Vagina (tissue), 2 donors: ENCODE measurements around the gene VIPR2. TPM values are rescaled to one million over a fixed set of nuclear protein-coding genes. Genes with fewer than 3 reads are reported as not detected.
"Not testable (repeated sequence)": the region's sequence is repeated elsewhere in the genome, so short reads cannot be mapped to it uniquely, and the experiment has no call there.

Experiments
- DNase-seq, 2 donors: peaks; one replicate each; pipeline ENCODE4 v3.0.0-alpha.2; 2017; ENCODE audit errors: extremely low spot score in 2 of 2
- H3K27ac ChIP-seq: fragments of 200-600 bp; sonication (generic); one replicate; pipeline ENCODE4 v1.5.1; 2019
- H3K27me3 ChIP-seq: fragments of 200-600 bp; sonication (generic); one replicate; pipeline ENCODE4 v1.5.1; 2019
- H3K36me3 ChIP-seq, 2 donors: fragments of 200-600 bp; sonication (generic); one replicate each; pipeline ENCODE4 v1.5.1; 2017 to 2019
- H3K4me1 ChIP-seq: fragments of 200-600 bp; sonication (generic); one replicate; pipeline ENCODE4 v1.5.1; 2019
- H3K4me3 ChIP-seq, 2 donors: fragments of 200-600 bp; sonication (generic); 1 replicate in 1 of 2; 2 replicates in 1 of 2; pipeline ENCODE4 v1.5.1; 2016 to 2019
- H3K9me3 ChIP-seq: fragments of 200-600 bp; sonication (generic); one replicate; pipeline ENCODE4 v1.5.1; 2019
- POLR2A ChIP-seq, 2 donors: fragments of 450-650 bp; IDR thresholded peaks; one replicate each; pipeline ENCODE4 v1.6.1; 2017; ENCODE audit warnings: antibody characterized with exemption in 2 of 2, mild to moderate bottlenecking in 2 of 2, moderate library complexity in 2 of 2
- POLR2AphosphoS5 ChIP-seq, 2 donors: sonication (generic); formaldehyde crosslinking; IDR thresholded peaks; one replicate each; pipeline ENCODE4 v1.9.0; 2017; ENCODE audit warnings: antibody characterized with exemption in 2 of 2, mild to moderate bottlenecking in 2 of 2, low read depth in 1 of 2; ENCODE audit not compliant: insufficient read depth in 1 of 2
- intact Hi-C: fragments of 100-400 bp; cut with DNase I; formaldehyde crosslinking; loops from one replicate; pipeline ENCODE4 v1.15.1; 2023
- total RNA-seq: library from RNA; depleted of rRNA; stranded (reverse); fragments of >200 nt; gene quantifications from one replicate; pipeline ENCODE4 v1.2.3, GENCODE V29; 2016
- TF ChIP-seq, protein P1 (sequence below), 3 experiments: fragments of 450-650 bp in 2 of 3; fragments of 200-600 bp in 1 of 3; sonication (generic) in 1 of 3; IDR thresholded peaks; one replicate each; pipeline ENCODE4 v1.5.1; 2017 to 2019; ENCODE audit warnings: antibody characterized with exemption in 3 of 3, mild to moderate bottlenecking in 2 of 3, moderate library complexity in 2 of 3

VIPR2 gene
- total RNA-seq, 1 donor from 2014 or later = 11.3 TPM

DNA sequence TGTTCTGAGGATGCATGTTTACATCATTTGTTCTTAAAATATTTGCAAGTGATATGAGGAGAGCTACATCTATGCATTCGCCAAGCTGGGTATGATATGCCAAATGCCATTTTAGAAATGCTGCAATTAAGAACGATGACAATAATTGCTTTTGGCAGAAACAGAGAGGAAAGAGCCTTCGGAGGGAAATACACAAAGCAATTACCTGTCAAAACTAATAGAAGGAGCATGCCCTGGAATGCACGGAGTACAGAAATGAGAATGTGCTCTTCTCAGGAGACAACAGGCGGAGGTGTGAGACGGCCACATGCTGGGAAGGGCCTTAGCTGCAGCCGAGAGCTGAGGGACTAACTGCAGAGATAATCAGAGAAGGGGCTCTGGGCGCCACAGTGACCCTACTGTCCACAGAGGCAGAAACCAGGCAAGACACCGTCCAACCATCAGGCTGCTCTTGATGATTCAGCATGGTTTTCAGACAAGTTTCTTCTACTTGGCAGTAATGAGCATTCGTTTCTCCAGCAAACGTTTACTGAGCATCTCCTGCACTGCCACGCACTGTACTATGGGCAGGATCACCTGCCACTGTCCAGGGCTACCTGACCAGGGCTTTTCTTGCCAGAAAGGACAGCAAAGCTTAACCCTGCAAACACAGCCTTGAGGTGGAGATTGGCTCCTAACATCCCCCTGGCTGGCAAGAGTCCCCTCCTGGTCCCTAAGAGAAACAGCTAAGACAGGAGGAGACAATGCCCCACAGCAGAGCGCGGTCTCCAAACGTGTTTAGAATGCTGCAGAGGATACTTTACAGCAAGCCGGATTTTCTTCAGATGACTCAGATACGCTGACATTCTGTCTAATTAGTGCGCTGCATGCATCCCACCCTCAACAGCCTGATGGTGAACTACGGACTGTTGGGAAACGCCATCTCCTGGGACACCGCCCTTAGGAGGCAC lies 18.1 kb downstream of the VIPR2 start:
- TF ChIP-seq, protein P1, sequence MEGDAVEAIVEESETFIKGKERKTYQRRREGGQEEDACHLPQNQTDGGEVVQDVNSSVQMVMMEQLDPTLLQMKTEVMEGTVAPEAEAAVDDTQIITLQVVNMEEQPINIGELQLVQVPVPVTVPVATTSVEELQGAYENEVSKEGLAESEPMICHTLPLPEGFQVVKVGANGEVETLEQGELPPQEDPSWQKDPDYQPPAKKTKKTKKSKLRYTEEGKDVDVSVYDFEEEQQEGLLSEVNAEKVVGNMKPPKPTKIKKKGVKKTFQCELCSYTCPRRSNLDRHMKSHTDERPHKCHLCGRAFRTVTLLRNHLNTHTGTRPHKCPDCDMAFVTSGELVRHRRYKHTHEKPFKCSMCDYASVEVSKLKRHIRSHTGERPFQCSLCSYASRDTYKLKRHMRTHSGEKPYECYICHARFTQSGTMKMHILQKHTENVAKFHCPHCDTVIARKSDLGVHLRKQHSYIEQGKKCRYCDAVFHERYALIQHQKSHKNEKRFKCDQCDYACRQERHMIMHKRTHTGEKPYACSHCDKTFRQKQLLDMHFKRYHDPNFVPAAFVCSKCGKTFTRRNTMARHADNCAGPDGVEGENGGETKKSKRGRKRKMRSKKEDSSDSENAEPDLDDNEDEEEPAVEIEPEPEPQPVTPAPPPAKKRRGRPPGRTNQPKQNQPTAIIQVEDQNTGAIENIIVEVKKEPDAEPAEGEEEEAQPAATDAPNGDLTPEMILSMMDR (IDR thresholded peaks at IDR 0.05) = no peak
- TF ChIP-seq POLR2A (IDR thresholded peaks at IDR 0.05) (no peak), POLR2AphosphoS5 (IDR thresholded peaks at IDR 0.05; ENCODE audit: insufficient read depth in 1 of 2, low read depth in 1 of 2) (no peak)
- DNase-seq = no peak
- intact Hi-C loops = no loop called here
- no peaks in the 10 kb centered on the region for H3K9me3 ChIP-seq
- H3K27ac ChIP-seq = no peak overlapping the region
- no peaks in the 10 kb centered on the region for H3K27me3 ChIP-seq
- H3K36me3 ChIP-seq = no peaks in the 10 kb centered on the region
- no peak overlapping the region for H3K4me3 ChIP-seq
- H3K4me1 ChIP-seq = no peaks in the 10 kb centered on the region

DNA sequence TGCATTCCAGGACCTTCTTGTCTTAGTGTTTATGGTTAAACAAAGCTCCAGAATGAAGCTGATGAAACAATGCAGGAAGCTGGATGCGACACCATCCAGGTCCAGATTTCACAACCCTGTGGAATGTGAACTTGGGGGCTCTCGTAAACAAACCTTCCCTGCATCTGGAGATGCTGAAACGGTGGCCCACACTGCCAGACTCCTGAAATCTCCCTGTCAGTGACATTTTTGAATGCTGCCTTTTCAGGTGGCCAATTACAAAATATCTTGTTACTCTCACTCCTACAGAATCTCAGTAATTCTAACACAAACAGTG lies 18.8 kb downstream of the VIPR2 start:
- H3K4me1 ChIP-seq = no peaks in the 10 kb centered on the region
- no peaks in the 10 kb centered on the region for H3K9me3 ChIP-seq
- no peak for DNase-seq
- no peak overlapping the region for H3K27ac ChIP-seq
- no peaks in the 10 kb centered on the region for H3K27me3 ChIP-seq
- no peak overlapping the region for H3K4me3 ChIP-seq
- no peaks in the 10 kb centered on the region for H3K36me3 ChIP-seq
- TF ChIP-seq POLR2AphosphoS5 (IDR thresholded peaks at IDR 0.05; ENCODE audit: insufficient read depth in 1 of 2, low read depth in 1 of 2) (no peak), POLR2A (IDR thresholded peaks at IDR 0.05) (no peak)
- TF ChIP-seq, protein P1 (IDR thresholded peaks at IDR 0.05) = no peak
- intact Hi-C loops = no loop called here

DNA sequence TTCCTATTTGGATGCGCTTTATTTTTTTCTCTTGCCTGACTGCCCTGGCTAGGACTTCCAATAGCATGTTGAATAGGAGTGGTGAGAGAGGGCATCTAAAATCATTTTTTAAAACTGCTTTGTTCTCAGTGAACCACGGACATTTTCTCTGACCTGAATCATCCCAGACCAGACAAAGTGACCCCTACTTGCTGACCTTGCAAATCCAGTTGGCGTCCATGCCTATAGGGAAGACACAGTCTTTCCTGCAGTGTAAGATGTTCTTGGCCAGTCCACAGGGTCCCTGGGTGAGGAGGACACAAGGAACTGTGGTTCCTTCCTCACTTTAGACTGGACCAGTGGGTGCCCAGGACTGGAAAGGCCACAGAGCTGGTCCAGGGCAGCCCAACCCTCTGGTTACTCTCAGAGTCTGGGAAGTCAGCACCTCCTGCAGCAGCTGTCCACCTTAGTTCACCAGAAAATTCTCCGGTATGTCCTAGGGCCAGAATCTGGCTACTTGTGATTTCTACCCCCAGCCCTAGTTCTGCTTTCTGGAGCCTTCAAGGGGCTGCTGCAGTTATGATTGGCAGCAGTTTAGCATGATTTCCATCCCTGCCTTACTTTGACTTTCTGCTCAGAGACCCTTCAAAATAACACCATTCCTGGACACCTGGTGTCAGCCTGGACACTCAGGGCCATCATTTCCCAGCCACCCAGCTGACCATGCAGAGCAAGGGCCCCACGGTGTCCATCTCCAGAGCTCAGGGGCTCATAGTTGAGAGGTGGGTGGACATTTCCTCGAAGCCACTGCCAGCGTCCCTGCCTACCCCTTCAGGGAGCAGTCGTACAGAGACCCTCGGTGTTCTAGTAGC lies 19.3 kb downstream of the VIPR2 start:
- Histone ChIP-seq H3K9me3 (no peaks in the 10 kb centered on the region), H3K27ac (no peak overlapping the region), H3K4me3 (no peak overlapping the region), H3K27me3 (no peaks in the 10 kb centered on the region), H3K36me3 (no peaks in the 10 kb centered on the region), H3K4me1 (no peaks in the 10 kb centered on the region)
- intact Hi-C loops = no loop called here
- no peak for DNase-seq
- TF ChIP-seq, protein P1 (IDR thresholded peaks at IDR 0.05) = no peak
- TF ChIP-seq POLR2AphosphoS5 (IDR thresholded peaks at IDR 0.05; ENCODE audit: insufficient read depth in 1 of 2, low read depth in 1 of 2) = no peak
- TF ChIP-seq POLR2A (IDR thresholded peaks at IDR 0.05) = no peak

DNA sequence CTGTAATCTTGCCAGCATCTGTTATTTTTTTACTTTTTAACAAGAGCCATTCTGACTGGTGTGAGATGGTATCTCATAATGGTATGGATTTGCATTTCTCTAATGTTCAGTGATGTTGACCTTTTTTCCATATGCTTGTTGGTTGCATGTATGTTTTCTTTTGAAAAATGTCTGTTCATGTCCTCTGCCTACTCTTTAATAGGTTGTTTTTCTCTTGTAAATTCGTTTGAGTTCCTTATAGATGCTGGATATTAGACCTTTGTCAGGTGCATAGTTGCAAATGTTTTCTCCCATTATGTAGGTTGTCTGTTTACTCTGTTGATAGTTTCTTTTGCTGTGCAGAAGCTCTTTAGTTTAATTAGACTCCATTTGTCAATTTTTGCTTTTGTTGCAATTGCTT lies 20.9 kb downstream of the VIPR2 start:
- H3K4me1 ChIP-seq, intact Hi-C loops, H3K4me3 ChIP-seq, H3K27ac ChIP-seq, H3K27me3 ChIP-seq, DNase-seq, H3K36me3 ChIP-seq, H3K9me3 ChIP-seq: not testable (repeated sequence)

DNA sequence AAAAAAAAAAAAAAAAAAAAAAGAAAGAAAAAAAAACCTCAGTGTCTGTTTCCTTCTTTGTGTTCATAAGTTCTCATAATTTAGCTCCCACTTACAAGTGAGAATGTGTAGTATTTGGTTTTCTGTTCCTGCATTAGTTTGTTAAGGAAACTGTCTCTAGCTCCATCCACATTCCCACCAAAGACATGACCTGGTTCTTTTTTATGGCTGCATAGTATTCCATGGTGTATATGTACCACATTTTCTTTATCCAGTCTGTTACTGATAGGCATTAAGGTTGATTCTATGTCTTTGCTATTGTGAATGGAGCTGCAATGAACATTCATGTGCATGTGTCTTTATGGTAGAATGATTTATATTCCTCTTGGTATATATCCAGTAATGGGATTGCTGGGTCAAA lies 21.4 kb downstream of the VIPR2 start:
- H3K4me3 ChIP-seq, H3K27me3 ChIP-seq, H3K9me3 ChIP-seq, H3K36me3 ChIP-seq, intact Hi-C loops, H3K4me1 ChIP-seq, H3K27ac ChIP-seq, DNase-seq: not testable (repeated sequence)

DNA sequence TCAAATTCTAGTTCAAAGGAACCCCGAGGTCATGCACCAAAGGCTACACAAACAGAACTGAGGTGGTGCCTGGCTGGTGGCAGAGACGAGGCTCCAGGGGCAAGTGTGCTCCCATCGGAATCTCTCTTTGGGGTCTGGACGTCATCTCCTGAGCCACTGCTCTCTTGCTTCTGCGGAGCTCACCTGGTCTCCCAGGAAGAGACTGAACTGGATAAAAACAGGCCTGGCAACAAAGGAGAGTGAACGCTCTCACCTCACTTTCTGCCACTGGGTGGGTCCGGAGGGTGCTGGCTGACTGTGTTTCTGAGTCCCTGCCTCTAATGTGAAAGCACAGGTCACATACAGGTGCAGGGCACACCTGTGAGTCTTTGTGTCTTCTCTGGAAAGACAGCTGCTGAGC lies 22.4 kb downstream of the VIPR2 start:
- Histone ChIP-seq H3K4me1 (no peaks in the 10 kb centered on the region), H3K27me3 (no peaks in the 10 kb centered on the region), H3K36me3 (no peaks in the 10 kb centered on the region), H3K9me3 (no peaks in the 10 kb centered on the region), H3K27ac (no peak overlapping the region), H3K4me3 (no peak overlapping the region)
- intact Hi-C loops = no loop called here
- no peak for DNase-seq
- TF ChIP-seq POLR2A (IDR thresholded peaks at IDR 0.05) = no peak
- TF ChIP-seq, protein P1 (IDR thresholded peaks at IDR 0.05) = no peak
